ENCODE results near the gene HLCS. TPM values are rescaled to one million over a fixed set of nuclear protein-coding genes. Genes with fewer than 3 reads are reported as not detected.
A peak's percentile ranks its signal among the peaks of the same experiment; 100 is the strongest.

The HLCS gene
- total RNA-seq, 1 donor from 2014 or later, result 20.2 TPM

DNA sequence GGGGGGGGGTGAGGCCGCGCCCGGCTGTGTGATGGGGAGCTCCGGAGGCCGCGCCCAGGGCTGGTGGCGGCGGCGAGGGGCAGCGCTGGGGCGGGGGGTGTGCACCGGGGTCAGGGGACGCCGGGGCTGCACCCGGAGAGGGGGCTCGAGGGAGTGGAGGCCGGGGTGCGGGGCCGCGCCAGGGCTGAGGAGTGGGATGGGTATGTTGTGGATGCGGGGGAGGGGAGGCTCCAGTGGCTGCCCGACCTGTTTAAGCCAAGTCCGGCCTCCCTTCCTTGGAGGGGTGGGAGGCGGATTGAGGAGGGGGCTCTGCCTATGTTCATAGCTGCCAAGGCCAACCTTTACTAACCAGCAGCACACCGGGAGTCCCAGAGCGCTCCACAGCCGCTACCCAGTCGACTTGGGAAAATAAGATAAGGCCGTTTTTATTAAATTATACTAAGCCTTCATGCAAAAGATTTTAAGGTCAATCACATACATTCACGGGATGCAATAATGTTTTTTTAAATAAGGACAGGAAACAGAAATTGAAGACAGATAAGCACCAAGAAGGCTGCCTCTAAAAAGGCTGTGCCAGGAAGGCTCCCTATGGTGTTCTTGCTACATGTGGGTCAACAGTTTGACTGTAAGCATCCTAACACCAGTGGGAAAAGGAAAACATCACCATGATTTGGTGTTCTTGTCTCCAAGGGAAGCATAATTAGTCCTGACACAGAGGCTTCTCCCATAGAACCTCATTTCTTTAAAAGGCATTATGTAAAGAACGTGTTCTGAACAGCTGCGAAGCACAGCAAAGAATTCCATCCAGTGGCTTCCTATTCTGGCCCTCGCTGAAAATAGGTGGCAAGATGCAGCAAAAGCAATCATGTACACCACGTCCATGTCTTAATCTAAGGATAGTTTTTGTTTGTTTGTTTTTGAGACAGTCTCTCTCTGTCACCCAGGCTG, 626 bp upstream of the HLCS start:
- TF ChIP-seq, protein P1, sequence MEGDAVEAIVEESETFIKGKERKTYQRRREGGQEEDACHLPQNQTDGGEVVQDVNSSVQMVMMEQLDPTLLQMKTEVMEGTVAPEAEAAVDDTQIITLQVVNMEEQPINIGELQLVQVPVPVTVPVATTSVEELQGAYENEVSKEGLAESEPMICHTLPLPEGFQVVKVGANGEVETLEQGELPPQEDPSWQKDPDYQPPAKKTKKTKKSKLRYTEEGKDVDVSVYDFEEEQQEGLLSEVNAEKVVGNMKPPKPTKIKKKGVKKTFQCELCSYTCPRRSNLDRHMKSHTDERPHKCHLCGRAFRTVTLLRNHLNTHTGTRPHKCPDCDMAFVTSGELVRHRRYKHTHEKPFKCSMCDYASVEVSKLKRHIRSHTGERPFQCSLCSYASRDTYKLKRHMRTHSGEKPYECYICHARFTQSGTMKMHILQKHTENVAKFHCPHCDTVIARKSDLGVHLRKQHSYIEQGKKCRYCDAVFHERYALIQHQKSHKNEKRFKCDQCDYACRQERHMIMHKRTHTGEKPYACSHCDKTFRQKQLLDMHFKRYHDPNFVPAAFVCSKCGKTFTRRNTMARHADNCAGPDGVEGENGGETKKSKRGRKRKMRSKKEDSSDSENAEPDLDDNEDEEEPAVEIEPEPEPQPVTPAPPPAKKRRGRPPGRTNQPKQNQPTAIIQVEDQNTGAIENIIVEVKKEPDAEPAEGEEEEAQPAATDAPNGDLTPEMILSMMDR (IDR thresholded peaks at IDR 0.05; ENCODE audit: unreplicated experiment), result no peak
- peak in 1 of 2 experiments; percentile 42 for DNase-seq (ENCODE audit: low spot score in 2 of 2, unreplicated experiment in 2 of 2)
- Mint-ChIP-seq H3K4me1 (peaks cover 19% of the 10 kb centered on the region), H3K27ac (peak overlapping the region; percentile 71), H3K27me3 (ENCODE audit: low read depth) (no peaks in the 10 kb centered on the region), H3K36me3 (no peaks in the 10 kb centered on the region), H3K4me3 (peak overlapping the region; percentile 71), H3K9me3 (no peaks in the 10 kb centered on the region)

DNA sequence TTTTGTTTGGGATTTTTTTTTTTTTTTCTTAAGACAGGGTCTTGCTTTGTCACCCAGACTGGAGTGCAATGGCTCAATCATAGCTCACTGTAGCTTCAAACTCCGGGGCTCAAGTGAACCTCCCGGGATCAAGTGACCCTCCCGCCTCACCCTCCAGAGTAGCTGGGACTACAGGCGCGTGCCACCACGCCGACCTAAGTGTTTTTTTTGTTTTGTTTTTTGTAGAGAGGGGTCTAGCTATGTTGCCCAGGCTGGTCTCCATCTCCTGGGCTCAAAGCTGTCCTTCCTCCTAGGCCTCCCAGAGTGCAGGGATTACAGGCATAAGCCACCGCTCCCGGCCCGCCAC, 776 bp downstream of the HLCS start:
- Mint-ChIP-seq H3K27me3 (ENCODE audit: low read depth) (no peaks in the 10 kb centered on the region), H3K4me3 (peak overlapping the region; percentile 72), H3K27ac (peak overlapping the region; percentile 67), H3K9me3 (no peaks in the 10 kb centered on the region), H3K4me1 (peaks cover 21% of the 10 kb centered on the region), H3K36me3 (peaks cover 4% of the 10 kb centered on the region)
- TF ChIP-seq, protein P1 (IDR thresholded peaks at IDR 0.05; ENCODE audit: unreplicated experiment), result no peak
- no peak for DNase-seq (ENCODE audit: low spot score in 2 of 2, unreplicated experiment in 2 of 2)

DNA sequence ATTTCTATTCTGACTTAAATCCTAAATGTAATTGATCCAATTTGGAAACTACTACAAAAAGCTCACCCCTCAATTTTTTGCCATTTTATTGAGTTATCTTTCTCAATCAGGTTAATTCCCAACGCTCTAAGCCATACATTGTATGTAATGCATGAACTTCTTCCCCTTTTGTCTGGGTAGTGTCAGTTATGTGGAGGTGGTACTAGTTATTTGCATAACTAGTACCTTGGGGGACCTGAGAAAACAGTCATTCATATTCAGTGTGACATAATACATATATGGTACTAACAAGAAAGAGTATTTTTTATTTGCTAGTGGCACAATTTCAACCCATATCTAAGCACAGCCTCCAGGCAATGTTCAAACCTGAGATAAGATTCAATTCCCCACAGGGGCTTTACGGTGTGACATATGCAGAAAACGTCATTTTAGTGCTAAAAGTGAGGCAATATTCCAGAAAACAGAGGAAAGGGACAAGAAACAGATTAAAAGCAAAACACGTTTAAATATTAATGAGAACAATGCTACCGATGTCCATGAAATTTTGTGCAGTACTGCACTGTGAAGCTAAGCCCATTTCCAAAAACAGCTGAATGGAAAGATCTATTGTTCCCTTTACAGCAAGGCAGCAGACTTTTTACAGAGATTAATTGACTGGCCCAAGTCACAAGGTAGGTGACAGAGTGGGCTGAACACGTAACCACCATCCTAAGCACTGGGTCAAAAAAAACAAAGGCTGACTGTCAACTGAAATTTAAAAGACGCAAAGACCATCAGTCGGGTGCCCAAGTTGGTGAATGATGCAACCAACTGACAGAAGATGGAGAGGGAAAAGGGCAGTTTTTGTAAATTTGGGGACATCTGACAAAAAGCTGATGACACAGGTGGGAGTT, 1.4 kb downstream of the HLCS start:
- Mint-ChIP-seq H3K27ac (peak overlapping the region; percentile 67), H3K27me3 (ENCODE audit: low read depth) (no peaks in the 10 kb centered on the region), H3K4me3 (peak overlapping the region; percentile 72), H3K36me3 (peaks cover 8% of the 10 kb centered on the region), H3K9me3 (no peaks in the 10 kb centered on the region), H3K4me1 (peaks cover 21% of the 10 kb centered on the region)
- TF ChIP-seq, protein P1 (IDR thresholded peaks at IDR 0.05; ENCODE audit: unreplicated experiment), result no peak
- DNase-seq (ENCODE audit: low spot score in 2 of 2, unreplicated experiment in 2 of 2), result no peak

DNA sequence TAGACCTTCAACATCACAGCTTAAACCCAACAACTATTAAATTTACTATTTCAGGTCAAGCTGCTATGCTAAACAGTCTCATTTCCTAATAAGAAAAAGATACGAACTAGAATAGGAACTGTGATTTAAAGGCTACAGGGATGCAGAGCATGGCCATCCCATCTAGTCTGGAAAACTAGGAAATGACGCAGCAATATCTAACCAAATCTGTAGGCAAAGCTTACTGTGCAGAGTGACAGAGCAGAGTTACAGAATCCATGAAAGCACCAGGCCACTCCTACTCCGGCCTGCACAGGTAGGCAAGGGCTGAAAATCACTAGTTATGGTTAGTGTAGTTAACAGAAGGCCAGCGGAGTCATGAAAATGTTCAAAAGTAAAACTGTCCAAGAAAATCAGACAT, 2.1 kb downstream of the HLCS start:
- no peak overlapping the region for H3K4me3 Mint-ChIP-seq
- H3K36me3 Mint-ChIP-seq, result peaks cover 9% of the 10 kb centered on the region
- no peak for DNase-seq (ENCODE audit: low spot score in 2 of 2, unreplicated experiment in 2 of 2)
- TF ChIP-seq, protein P1 (IDR thresholded peaks at IDR 0.05; ENCODE audit: unreplicated experiment), result no peak
- H3K27me3 Mint-ChIP-seq (ENCODE audit: low read depth), result no peaks in the 10 kb centered on the region
- H3K9me3 Mint-ChIP-seq, result no peaks in the 10 kb centered on the region
- H3K27ac Mint-ChIP-seq, result no peak overlapping the region
- H3K4me1 Mint-ChIP-seq, result peaks cover 21% of the 10 kb centered on the region

DNA sequence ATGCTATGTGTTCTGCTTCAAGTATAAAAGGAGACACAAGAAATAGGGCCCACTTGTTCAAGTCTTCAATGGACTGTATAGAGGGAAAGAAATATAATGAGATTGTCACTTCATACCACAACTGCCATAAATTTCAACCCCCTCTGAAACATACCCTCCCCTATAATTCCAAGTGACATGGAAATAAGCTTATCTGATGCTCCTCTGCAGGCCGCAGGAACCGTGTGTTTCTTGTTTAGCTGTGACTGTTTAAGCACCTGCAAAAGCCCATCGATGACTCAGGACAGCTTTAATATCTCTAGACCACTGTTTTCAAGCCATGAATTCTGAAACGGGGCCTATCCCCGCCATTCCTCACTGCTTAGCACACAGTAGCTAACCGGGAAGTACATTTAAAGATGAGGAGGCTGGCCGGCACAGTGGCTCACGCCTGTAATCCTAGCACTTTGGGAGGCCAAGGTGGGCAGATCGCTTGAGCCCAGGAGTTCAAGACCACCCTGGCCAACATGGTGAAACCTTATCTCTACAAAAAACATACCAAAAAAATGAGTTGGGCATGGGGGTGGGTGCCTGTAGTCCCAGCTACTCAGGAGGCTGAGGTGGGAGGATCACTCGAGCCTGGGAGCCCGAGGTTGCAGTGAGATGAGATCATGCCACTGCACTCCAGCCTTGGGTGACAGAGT, 4.2 kb downstream of the HLCS start:
- H3K27ac Mint-ChIP-seq, result no peak overlapping the region
- no peaks in the 10 kb centered on the region for H3K9me3 Mint-ChIP-seq
- H3K36me3 Mint-ChIP-seq, result peaks cover 10% of the 10 kb centered on the region
- no peak for DNase-seq (ENCODE audit: low spot score in 2 of 2, unreplicated experiment in 2 of 2)
- no peaks in the 10 kb centered on the region for H3K27me3 Mint-ChIP-seq (ENCODE audit: low read depth)
- TF ChIP-seq, protein P1 (IDR thresholded peaks at IDR 0.05; ENCODE audit: unreplicated experiment), result no peak
- peaks cover 21% of the 10 kb centered on the region for H3K4me1 Mint-ChIP-seq
- no peak overlapping the region for H3K4me3 Mint-ChIP-seq
